ENCODE data around the gene HBB. TPM values are rescaled to one million over a fixed set of nuclear protein-coding genes. Genes with fewer than 3 reads are reported as not detected.

The HBB gene
- total and polyA plus RNA-seq, 8 donors, result 2.2 to 89.0 (median 4.4) TPM

DNA sequence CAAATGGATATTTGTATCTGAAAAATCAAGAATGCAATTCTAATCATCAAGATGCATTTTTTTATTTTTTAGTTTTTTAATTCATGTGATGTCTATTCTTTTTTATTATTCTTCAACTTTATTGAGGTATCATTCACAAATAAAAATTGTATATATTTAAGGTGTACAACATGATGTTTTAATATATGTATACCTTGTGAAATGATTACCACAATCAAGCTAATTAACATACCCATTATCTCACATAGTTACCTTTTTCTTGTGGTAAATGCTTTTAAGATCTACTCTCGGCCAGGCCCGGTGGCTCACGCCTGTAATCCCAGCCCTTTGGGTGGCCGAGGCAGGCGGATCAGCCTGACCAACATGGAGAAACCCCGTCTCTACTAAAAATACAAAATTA, 3.7 kb downstream of the HBB start:
- no peak for FAIRE-seq
- intact Hi-C loops (cut with DNase I), result no loop called here
- H3K27me3 ChIP-seq, result no peaks in the 10 kb centered on the region
- DNase-seq, result no peak
- 64 to 78% methylated on average over 6 of the region's 6 CpGs for WGBS, 2 donors
- ATAC-seq, result no peak
- H3K4me3 ChIP-seq, result no peak overlapping the region
- no peak overlapping the region for H3K27ac ChIP-seq
- no peak for TF ChIP-seq CTCF (IDR thresholded peaks at IDR 0.05)
- H3K36me3 ChIP-seq, result no peaks in the 10 kb centered on the region
- no peaks in the 10 kb centered on the region for H3K4me1 ChIP-seq
- H3K9me3 ChIP-seq, result no peaks in the 10 kb centered on the region

- no peak for DNase-seq
- no peak for TF ChIP-seq CTCF (IDR thresholded peaks at IDR 0.05)
- intact Hi-C loops (cut with DNase I), result no loop called here
- WGBS, 2 donors, result 30 to 38% methylated on average over 7 of the region's 7 CpGs
- H3K36me3 ChIP-seq, result no peaks in the 10 kb centered on the region
- H3K27ac ChIP-seq, result no peak overlapping the region
- H3K27me3 ChIP-seq, result no peaks in the 10 kb centered on the region
- no peak for FAIRE-seq
- ATAC-seq, result no peak
- H3K4me3 ChIP-seq, result no peak overlapping the region
- H3K9me3 ChIP-seq, result no peaks in the 10 kb centered on the region
- H3K4me1 ChIP-seq, result no peaks in the 10 kb centered on the region
Measured at GRCh38 chr11:5210376-5210885, 16.4 kb downstream of the HBB start.

GRCh38 chr11:5204787-5205186, 22.1 kb downstream of the HBB start:
- no peak for FAIRE-seq
- DNase-seq, result no peak

DNA sequence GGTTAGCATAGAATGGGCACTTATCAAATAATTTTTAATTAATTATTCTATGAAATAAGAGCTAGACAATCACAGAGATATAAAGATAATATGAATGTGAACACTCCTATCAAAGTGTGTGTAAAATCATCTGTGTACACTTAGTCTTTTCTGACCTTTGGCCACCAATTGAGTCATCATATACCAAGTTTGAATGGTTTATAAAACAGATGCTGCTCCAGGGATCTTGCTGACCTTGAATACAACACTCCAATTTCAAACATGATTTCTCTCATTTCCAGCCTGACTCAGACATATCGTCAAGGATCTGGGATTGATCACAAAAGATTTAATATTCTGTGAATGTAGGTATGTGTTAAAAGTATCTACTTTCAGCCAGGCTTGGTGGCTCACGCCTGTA, 23.5 kb downstream of the HBB start:
- 37 to 42% methylated on average over 2 of the region's 2 CpGs for WGBS, 2 donors
- Histone ChIP-seq H3K27me3 (no peaks in the 10 kb centered on the region), H3K4me1 (no peaks in the 10 kb centered on the region), H3K9me3 (no peaks in the 10 kb centered on the region), H3K27ac (no peak overlapping the region), H3K36me3 (no peaks in the 10 kb centered on the region), H3K4me3 (no peak overlapping the region)
- no peak for DNase-seq
- ATAC-seq, result no peak
- TF ChIP-seq CTCF (IDR thresholded peaks at IDR 0.05), result no peak
- no peak for FAIRE-seq
- intact Hi-C loops (cut with DNase I), result no loop called here

More at GRCh38 chr11:5204787-5205186, 22.1 kb downstream of the HBB start:
- Histone ChIP-seq H3K9me3 (no peaks in the 10 kb centered on the region), H3K36me3 (no peaks in the 10 kb centered on the region), H3K4me3 (no peak overlapping the region), H3K4me1 (no peaks in the 10 kb centered on the region), H3K27me3 (no peaks in the 10 kb centered on the region), H3K27ac (no peak overlapping the region)
- peak in 3 of 4 donors; percentile 37 to 65 (median 48) for ATAC-seq
- 13 to 16% methylated on average over 1 of the region's 1 CpG for WGBS, 2 donors
- TF ChIP-seq CTCF (IDR thresholded peaks at IDR 0.05), result no peak
- intact Hi-C loops (cut with DNase I), result no loop called here

DNA sequence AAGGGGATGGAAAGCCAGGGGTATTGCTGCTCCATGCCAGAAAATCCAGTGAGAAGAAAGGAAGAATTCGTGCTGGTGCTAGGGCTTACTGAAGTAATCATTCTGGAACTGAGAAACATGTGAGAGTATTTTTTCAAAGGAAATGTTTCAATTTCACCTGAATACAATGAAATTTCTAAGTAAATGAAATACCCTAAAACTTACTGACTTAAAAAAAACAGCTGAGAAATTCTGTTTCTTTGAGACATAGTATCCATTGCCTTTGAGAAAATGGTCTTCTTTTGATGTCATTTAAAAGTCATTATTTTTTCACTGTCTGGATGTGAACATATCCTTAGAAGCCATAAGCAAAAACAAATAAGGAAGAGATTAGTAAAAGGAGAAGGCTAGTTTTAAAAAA, 26.3 kb downstream of the HBB start, which contains the start of gene OR51V1:
TSS of gene OR51V1 (minus strand) at position 101 of the 400 bp plus-strand sequence. CDS start at position 101, 0 bp downstream.
- no peak for TF ChIP-seq CTCF (IDR thresholded peaks at IDR 0.05)
- FAIRE-seq, result no peak
- intact Hi-C loops (cut with DNase I), result no loop called here

More for the DNA sequence above, 26.3 kb downstream of the HBB start, which contains the start of gene OR51V1:
- DNase-seq (no peak), ATAC-seq (no peak)
- Histone ChIP-seq H3K27ac (no peak within 1 kb of the TSS), H3K4me3 (no peak within 1 kb of the TSS), H3K36me3 (no peaks in the 10 kb centered on the region), H3K4me1 (no peaks in the 10 kb centered on the region), H3K9me3 (no peaks in the 10 kb centered on the region), H3K27me3 (no peaks in the 10 kb centered on the region)
- WGBS, 2 donors, result 36 to 40% methylated on average over 1 of the region's 1 CpG
